GM18861 (cell line): ENCODE measurements around the gene GHDC.
"Not testable (repeated sequence)": the region's sequence is repeated elsewhere in the genome, so short reads cannot be mapped to it uniquely, and the experiment has no call there.

Experiments used
- ATAC-seq: cut with Tn5 transposase; IDR thresholded peaks from one replicate; pipeline ENCODE4 v1.9.1; 2021; ENCODE audit not compliant: unreplicated experiment

Gene GHDC

GRCh38 chr17:42193969-42194899, at the start of gene GHDC:
Gene GHDC, minus strand, starts transcription at chr17:42194494. Its CDS starts 913 bp downstream, at chr17:42193581.
- ATAC-seq, result peak; percentile 79

DNA sequence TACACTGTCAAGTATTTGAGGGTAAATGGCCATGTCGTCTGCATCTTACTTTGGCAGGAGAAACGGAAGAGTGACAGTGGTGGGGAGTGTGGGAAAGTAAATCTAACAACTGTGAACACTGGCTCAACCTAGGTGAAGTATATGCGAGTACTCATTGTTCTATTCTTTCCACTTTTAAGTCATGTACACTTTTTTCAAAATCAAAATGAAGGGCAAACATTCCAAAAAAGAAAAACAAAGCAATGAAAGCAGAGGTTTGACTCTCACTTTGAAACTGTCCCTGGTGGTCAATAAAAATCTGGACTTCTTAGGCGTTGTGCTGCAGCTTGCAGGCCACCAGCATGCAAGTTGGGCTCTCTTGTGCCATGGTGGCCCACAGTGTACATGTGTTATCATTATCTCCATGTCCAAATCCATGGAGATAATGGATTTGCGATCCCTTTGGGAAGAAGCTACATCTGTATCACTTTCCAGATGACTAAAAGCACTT, 49.2 kb upstream of the GHDC start:
- ATAC-seq, result no peak

- ATAC-seq, result no peak
Measured at GRCh38 chr17:42241871-42242270, 47.6 kb upstream of the GHDC start.

- ATAC-seq, result not testable (repeated sequence)
Measured at GRCh38 chr17:42240863-42241262, 46.6 kb upstream of the GHDC start.

DNA sequence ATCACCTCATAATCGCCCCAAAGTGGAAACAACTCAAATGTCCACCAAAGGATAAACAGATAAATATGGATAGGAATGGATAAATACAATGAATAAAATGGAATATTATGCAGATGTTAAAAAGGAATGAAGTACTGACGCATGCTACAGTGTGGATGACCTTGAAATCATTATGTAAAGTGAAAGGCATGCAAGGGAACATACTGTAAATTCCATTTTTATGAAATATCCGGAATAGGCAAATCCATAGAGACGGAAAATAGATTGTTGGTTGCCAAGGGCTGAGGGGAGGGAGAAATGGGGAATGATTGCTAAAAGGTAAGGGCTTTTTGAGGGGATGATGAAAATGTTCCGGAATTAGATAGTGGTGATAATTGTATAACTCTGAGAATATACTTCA, 45.9 kb upstream of the GHDC start:
- ATAC-seq, result no peak

- not testable (repeated sequence) for ATAC-seq
Measured at GRCh38 chr17:42239576-42239975, 45.3 kb upstream of the GHDC start.

DNA sequence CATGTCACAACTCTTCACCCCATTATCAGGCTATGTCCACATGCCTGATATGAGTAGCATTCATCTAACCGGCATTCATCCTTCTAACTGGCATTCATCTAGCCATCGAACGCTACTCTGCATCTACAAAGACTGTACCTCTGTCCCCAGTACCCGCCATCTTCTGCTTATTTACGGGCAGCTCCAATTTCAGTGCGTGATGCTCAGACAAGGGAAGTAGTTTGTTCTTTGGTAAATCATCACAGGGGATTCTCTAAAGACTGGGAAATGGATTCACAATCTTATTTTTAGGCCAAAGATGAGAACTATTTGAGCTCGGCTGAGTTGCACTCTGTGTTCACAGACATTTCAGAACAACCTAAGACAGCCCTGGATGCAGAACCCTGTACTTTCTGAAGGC, 42.5 kb upstream of the GHDC start:
- no peak for ATAC-seq

DNA sequence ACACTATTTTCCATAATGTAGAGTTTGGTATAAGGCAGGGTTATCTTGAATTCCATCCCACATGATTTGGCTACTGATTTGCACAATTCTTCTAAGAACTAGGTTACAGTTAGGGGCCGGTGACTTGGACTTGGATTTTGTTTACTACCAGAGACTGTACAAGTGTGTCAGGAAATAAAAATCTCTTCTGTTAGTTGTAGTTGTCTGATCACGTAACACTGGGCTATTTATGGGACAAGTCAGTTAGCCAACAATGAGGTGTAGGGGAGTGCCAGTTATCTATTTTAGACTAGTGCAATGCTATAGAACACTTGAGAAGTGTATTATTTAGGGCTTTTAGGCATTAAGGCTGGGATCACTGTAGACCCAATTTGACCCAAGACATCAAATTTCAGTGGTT, 39.7 kb upstream of the GHDC start:
- no peak for ATAC-seq

- no peak for ATAC-seq
Measured at GRCh38 chr17:42233156-42233555, 38.9 kb upstream of the GHDC start.

DNA sequence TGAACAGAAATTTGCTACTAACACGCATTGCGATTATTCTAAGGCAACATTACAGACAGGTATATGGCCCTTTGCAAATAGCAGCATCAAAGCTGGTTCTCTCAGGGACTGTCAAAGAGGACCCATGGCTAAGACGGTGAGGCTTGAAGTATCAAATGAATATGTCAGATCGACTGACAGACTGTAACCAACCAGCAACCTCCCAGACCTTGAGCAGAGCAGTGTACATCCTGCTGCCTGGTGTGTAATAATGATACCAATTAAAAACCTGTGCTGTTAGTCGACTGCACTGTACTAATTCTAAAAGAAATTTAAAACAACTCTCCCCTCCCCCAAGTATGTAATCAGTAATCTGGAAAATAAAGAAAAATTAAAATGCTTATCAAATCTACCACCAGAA, 35.9 kb upstream of the GHDC start:
- ATAC-seq, result no peak

GRCh38 chr17:42227849-42228700, 33.8 kb upstream of the GHDC start:
- no peak for ATAC-seq

GRCh38 chr17:42225646-42226045, 31.4 kb upstream of the GHDC start:
- no peak for ATAC-seq

DNA sequence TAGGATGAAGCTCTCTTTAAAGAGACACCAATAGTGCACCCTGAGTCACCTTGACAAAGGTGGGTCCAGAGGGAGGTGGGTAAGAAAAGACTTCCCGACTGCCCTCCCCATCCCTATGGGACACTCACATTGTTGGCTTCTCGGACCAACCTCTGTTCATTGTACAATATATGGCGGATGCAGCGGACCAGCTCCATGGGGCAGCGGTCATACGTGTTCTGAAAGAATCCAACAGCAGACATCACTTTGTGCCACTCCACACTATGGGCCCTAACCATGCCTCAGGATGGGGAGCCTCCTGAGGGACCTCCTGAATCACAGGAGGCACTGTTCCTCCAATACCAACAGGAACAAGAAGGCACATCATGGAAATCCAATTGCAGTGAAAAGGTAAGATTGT, 30.4 kb upstream of the GHDC start:
- ATAC-seq, result no peak

DNA sequence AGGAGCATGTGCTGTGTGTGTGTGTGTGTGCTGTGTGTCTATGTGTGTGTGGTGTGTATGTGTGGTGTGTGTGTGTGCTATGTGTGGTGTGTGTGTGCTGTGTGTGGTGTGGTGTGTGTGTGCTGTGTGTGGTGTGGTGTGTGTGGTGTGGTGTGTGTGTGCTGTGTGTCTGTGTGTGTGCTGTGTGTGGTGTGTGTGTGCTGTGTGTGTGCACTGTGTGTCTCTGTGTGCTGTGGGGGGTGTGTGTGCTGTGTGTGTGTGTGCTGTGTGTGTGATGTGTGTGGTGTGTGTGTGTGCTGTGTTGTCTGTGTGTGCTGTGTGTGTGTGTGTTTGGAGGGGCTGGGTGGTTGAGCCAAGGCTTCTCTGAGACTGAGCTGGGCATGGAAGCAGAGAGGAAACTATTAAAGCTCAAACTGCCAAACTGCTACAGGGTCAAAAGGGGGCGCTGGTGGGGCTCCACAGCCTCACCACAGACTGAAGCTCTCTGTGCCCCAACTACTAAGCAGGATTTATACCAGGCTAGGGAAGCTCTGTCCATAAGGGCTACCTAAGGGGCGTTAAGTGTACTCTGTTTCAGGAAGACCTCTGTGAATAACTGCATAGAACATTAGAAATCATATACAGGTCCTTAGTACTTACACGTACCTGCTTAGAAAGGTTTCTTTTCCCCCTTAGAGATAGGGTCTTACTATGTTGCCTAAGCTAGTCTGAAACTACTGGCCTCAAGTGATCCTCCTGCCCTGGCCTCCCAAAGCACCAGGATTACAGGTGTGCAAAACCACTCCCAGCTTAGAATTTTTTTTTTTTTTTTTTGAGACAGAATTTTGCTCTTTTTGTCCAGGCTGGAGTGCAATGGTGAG, 27.8 kb upstream of the GHDC start:
- ATAC-seq, result no peak

DNA sequence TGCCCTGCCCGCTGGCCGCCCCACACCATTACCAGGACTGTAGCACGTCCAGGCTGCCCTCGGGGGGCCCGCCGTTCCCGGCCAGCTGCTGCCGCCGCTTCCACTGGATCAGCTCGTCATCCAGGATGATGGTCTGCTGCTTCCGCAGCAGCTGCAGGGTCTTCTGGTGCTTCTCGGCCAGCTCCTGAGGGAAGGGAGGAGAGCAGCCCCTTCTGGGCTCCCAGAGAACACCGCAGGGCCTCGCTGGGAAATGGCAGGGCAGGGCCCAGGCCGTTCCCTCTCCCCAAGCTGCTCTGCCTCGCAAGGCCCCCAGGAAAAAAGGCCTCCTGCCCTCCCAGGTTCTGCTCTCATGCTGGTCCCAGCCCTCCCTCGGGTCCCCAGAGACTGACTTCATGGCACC, 25.0 kb upstream of the GHDC start:
- ATAC-seq, result not testable (repeated sequence)

GRCh38 chr17:42214156-42214555, 19.9 kb upstream of the GHDC start:
- no peak for ATAC-seq

DNA sequence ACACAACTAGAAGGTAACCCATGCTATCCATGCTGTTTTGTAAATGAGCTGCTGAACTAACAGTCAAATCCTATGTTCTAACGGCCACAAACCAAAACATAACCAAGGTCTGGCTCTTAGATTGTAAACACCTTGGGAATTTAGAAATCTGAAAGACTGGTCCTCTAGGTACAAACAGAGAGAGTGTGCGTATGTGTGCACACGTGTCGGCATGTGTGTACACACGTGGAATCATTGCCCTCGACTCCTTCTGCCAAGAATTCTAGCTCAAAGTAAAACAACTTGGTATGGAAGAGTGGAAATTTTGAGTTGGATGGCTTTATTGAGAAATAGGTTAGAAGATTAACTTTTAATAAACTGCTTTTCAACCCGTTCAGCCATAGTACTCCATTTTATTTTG, 18.1 kb upstream of the GHDC start:
- no peak for ATAC-seq

GRCh38 chr17:42211921-42212341, 17.6 kb upstream of the GHDC start:
- not testable (repeated sequence) for ATAC-seq

GRCh38 chr17:42210046-42210445, 15.8 kb upstream of the GHDC start:
- ATAC-seq, result no peak

GRCh38 chr17:42206153-42206612, 11.9 kb upstream of the GHDC start:
- ATAC-seq, result not testable (repeated sequence)

DNA sequence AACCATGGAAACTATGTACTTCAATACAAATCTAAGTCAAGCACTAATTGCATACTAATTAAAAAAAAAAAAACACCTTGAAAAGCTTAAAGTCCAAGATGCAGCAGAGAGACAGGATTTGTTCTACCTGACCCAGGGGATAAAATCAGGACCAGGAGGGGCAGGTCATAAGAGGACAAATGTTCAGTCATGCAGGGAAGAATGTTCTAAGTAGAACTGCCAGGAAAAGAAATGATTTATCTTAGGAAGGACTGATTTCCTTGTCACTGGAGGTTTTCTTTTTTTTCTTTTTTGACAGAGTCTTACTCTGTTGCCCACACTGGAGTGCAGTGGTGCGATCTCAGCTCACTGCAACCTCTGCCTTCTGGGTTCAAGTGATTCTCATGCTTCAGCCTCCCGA, 9.1 kb upstream of the GHDC start:
- ATAC-seq, result no peak
